ENCODE measurements around the gene CEPT1. TPM values are rescaled to one million over a fixed set of nuclear protein-coding genes. Genes with fewer than 3 reads are reported as not detected.

CEPT1 gene
- total and polyA plus RNA-seq, 10 of the 15 experiments (the other 5 are each of a cell fraction or from before 2014, with no cell fraction given), result 29.4 to 77.9 (median 54.8) TPM

GRCh38 chr1:111219557-111220286, 79.7 kb downstream of the CEPT1 start (continued):
- peak; percentile 88 for TF ChIP-seq CHD2 (IDR thresholded peaks at IDR 0.05; ENCODE audit: borderline replicate concordance, low read depth, low read length)
- peak; percentile 70 for TF ChIP-seq KLF5 (IDR thresholded peaks at IDR 0.05; ENCODE audit: partially characterized antibody)
- peak; percentile 89 for TF ChIP-seq ATF7 (IDR thresholded peaks at IDR 0.05; ENCODE audit: low read depth)

- POLR2A ChIA-PET, result interaction anchor here (0.6 to 8.8 kb wide), 14 partner anchors 9 to 348 kb away, joined by 3 to 371 read pairs (median 4); partner anchors contain the start of genes CD53, CEPT1, DENND2D and DRAM2
- peaks cover 16% of the 10 kb centered on the region for H3K79me2 ChIP-seq (ENCODE audit: control insufficient read depth, insufficient read depth, low read length)
- TSS peak; percentile 33 for BruUV-seq (replicated peaks)
- SMC1A ChIA-PET (ENCODE audit: uncharacterized antibody, unreplicated experiment), result interaction anchor here (0.7 to 12.4 kb wide), 32 partner anchors 8 to 395 kb away, joined by 3 to 284 read pairs (median 7); partner anchors contain the start of genes CD53, CEPT1, DENND2D and DRAM2
- no peaks in the 10 kb centered on the region for H3K27me3 ChIP-seq (replicated peaks in 1 of 2; ENCODE audit: control insufficient read depth in 2 of 2, insufficient read depth in 2 of 2, low read length in 1 of 2)
- DNase-seq (ENCODE audit: low read depth, low spot score) (no peak), ATAC-seq (no peak), FAIRE-seq (no peak)
- WGBS (ENCODE audit: insufficient coverage, insufficient replicate concordance, low lambda C conversion rate, missing lambda C conversion rate), result 17% methylated on average over 6 of the region's 6 CpGs
- H2AFZ ChIP-seq (ENCODE audit: control insufficient read depth, low read depth, low read length), result no peak overlapping the region
- CTCF ChIA-PET, result interaction anchor here (1.0 to 8.9 kb wide), 13 partner anchors 12 to 535 kb away, joined by 3 to 239 read pairs (median 4); partner anchors contain the start of genes CEPT1, DENND2D and DRAM2
- no peaks in the 10 kb centered on the region for H3K36me3 ChIP-seq (ENCODE audit: control insufficient read depth in 2 of 2, insufficient read depth in 2 of 2, low read length in 1 of 2)
- H4K20me1 ChIP-seq (ENCODE audit: control insufficient read depth, insufficient read depth), result no peaks in the 10 kb centered on the region
- H3K9ac ChIP-seq (ENCODE audit: control insufficient read depth, insufficient read depth, low read length), result peak overlapping the region; percentile 87
- TF ChIP-seq TAF1 (IDR thresholded peaks at IDR 0.05; ENCODE audit: borderline replicate concordance, low read depth, low read length), result 0 out of 2 replicates have a peak, but pooled peaks have one; percentile 4
- TF ChIP-seq POLR2AphosphoS5 (IDR thresholded peaks at IDR 0.05; ENCODE audit: low read length), result peak; percentile 85
- no peak for TF ChIP-seq NR2C1 (IDR thresholded peaks at IDR 0.05)
- no peak for TF ChIP-seq CHD4 (IDR thresholded peaks at IDR 0.05)
- TF ChIP-seq YY1 (IDR thresholded peaks at IDR 0.05; ENCODE audit: low read depth, low read length), result 0 out of 2 replicates have a peak, but pooled peaks have one; percentile 7
- TF ChIP-seq CREM (IDR thresholded peaks at IDR 0.05; ENCODE audit: low read depth), result peak; percentile 9; the same call in 1 of the 2 replicates
- TF ChIP-seq LARP7 (IDR thresholded peaks at IDR 0.05), result no peak
- peak; percentile 63 for TF ChIP-seq POLR2A (IDR thresholded peaks at IDR 0.05; ENCODE audit: low read depth, low read length)
- TF ChIP-seq POLR2AphosphoS2 (IDR thresholded peaks at IDR 0.05; ENCODE audit: low read depth, low read length), result 0 out of 2 replicates have a peak, but pooled peaks have one; percentile 41
- H3K4me1 ChIP-seq (ENCODE audit: control insufficient read depth, insufficient read depth, low read length), result peaks cover 85% of the 10 kb centered on the region
- in situ Hi-C loops (cut with MboI) (loop anchor here (5.0 to 10.0 kb wide), 3 partner anchors 112 to 544 kb away; no protein-coding TSS in a partner anchor), intact Hi-C loops (cut with micrococcal nuclease; ENCODE audit: unreplicated experiment) (loop anchor here (2.0 to 10.0 kb wide), 7 partner anchors 33 to 586 kb away; partner anchors contain the start of genes C1orf162, CEPT1, DRAM2 and LRIF1)
- H3K27ac ChIP-seq (ENCODE audit: control insufficient read depth, insufficient read depth), result peak overlapping the region; percentile 100
- H3K4me3 ChIP-seq, result peak overlapping the region; percentile 16; the same call in 1 of the 2 replicates
- H3K9me3 ChIP-seq (replicated peaks; ENCODE audit: control insufficient read depth, insufficient read depth, low read length), result no peaks in the 10 kb centered on the region
- RAD21 ChIA-PET (ENCODE audit: unreplicated experiment), result interaction anchor here (0.6 to 9.9 kb wide), 25 partner anchors 9 to 519 kb away, joined by 3 to 542 read pairs (median 7); partner anchors contain the start of genes CD53, CEPT1, DENND2D and DRAM2
- peak overlapping the region; percentile 85 for H3K4me2 ChIP-seq (ENCODE audit: control insufficient read depth, insufficient read depth)
These were observed 80.4 kb downstream of the CEPT1 start for GRCh38 chr1:111220302-111220890.

Data from GM12878 (cell line).